ENCODE measurements around the gene CTBP2. TPM values are rescaled to one million over a fixed set of nuclear protein-coding genes. Genes with fewer than 3 reads are reported as not detected.
A peak's percentile ranks its signal among the peaks of the same experiment; 100 is the strongest.

The CTBP2 gene
- total RNA-seq, 4 donors from 2014 or later, result 41.8 to 55.9 (median 47.1) TPM

DNA sequence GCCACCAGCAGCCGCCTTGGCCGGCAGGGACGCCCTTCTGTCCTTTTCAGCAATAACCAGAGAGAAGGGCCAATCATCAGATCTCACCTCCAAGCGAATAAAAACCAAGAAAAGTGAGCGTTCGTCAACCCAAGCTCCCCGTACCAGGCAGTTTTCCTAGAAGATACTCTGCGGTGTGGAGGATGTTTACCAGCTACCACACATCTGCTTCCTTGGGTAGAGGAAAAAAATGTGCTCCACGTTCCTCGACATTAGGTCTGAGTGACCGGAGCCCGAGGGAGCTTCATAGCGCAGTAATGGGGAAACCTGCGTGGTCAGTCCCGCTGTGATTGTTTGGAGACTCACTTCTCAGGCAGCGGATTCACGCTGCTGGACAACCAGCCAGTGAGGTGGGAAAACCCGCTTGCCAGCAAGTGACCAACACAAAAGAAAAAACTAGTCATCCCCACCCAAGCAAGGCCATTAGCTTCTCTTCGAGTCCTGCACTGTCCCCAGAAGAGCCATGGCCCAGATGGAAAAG is 145.5 kb downstream of the CTBP2 start:
- H3K4me3 ChIP-seq, result no peak overlapping the region
- TF ChIP-seq, protein P1, sequence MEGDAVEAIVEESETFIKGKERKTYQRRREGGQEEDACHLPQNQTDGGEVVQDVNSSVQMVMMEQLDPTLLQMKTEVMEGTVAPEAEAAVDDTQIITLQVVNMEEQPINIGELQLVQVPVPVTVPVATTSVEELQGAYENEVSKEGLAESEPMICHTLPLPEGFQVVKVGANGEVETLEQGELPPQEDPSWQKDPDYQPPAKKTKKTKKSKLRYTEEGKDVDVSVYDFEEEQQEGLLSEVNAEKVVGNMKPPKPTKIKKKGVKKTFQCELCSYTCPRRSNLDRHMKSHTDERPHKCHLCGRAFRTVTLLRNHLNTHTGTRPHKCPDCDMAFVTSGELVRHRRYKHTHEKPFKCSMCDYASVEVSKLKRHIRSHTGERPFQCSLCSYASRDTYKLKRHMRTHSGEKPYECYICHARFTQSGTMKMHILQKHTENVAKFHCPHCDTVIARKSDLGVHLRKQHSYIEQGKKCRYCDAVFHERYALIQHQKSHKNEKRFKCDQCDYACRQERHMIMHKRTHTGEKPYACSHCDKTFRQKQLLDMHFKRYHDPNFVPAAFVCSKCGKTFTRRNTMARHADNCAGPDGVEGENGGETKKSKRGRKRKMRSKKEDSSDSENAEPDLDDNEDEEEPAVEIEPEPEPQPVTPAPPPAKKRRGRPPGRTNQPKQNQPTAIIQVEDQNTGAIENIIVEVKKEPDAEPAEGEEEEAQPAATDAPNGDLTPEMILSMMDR (IDR thresholded peaks at IDR 0.05), result no peak
- TF ChIP-seq POLR2A (IDR thresholded peaks at IDR 0.05), result no peak
- DNase-seq, result no peak
- H3K36me3 ChIP-seq, result peaks cover 0 to 48% (median 7%) of the 10 kb centered on the region in 3 donors
- H3K9me3 ChIP-seq, result no peaks in the 10 kb centered on the region
- peak overlapping the region in 2 of 4 donors; percentile 70 to 72 for H3K27ac ChIP-seq
- peaks cover 16 to 87% (median 55%) of the 10 kb centered on the region in 3 donors for H3K4me1 ChIP-seq
- no peaks in the 10 kb centered on the region for H3K27me3 ChIP-seq
- intact Hi-C loops (cut with DNase I), result no loop called here
- 78 to 94% methylated on average over 10 to 15 of the region's 19 CpGs for WGBS, 2 donors

DNA sequence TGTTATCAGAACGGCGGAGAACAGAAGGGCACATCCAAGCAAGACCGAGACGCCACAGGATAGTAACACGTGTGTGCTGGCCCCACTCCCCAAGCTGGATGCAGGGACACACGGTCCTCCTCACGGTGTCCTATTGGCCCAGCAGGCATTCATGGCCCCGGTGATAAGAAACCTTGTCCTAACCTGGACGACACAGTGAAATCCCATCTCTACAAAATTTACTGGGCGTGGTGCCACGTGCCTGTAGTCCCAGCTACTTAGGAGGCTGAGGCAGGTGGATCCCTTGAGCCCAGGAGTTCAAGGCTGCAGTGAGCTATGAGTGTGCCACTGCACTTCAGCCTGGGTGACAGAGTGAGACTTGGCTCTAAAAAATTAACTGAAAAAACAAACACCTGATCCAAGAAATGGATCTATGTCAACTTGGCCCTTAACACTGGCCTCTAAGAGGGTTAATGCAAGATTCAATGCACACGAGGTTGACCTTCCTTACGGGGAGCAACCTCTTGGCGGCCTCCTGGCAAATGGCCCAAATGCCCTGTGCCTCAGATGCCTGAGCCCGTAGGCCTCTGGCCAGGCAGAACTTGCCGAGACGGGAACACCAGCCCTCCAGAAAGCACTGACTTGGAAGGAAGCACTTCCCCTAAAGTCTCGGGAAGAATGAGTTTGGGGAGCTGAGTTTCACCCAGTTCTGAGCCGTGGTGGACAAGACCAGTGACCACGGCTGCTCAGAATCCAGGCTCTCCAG is 146.1 kb downstream of the CTBP2 start:
- Histone ChIP-seq H3K4me1 (peaks cover 16 to 94% (median 59%) of the 10 kb centered on the region in 3 donors), H3K4me3 (no peak overlapping the region), H3K9me3 (no peaks in the 10 kb centered on the region), H3K27ac (peak overlapping the region in 1 of 4 donors; percentile 17), H3K36me3 (peaks cover 0 to 48% (median 7%) of the 10 kb centered on the region in 3 donors), H3K27me3 (no peaks in the 10 kb centered on the region)
- intact Hi-C loops (cut with DNase I), result no loop called here
- WGBS, 2 donors, result 55 to 75% methylated on average over 11 to 12 of the region's 20 CpGs
- DNase-seq, result no peak
- TF ChIP-seq, protein P1 (IDR thresholded peaks at IDR 0.05), result no peak
- TF ChIP-seq POLR2A (IDR thresholded peaks at IDR 0.05), result no peak

DNA sequence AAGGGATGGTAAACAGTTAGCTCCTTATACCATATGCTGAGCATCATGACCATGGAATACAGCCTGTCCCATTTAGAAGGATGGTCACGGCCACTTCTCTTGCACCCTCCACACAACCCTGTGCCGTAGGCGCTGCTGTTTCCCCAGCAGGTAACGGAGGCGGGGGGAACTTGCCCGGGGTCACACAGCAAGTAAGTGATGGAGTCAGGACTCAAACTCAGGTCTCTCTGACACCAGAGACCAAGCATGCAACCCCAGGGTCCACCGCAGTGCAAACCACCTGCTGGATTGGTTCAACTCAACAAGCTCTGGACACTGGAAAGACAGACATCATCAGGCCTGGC is 146.9 kb downstream of the CTBP2 start:
- intact Hi-C loops (cut with DNase I), result no loop called here
- Histone ChIP-seq H3K4me3 (no peak overlapping the region), H3K27ac (no peak overlapping the region), H3K9me3 (no peaks in the 10 kb centered on the region), H3K27me3 (no peaks in the 10 kb centered on the region), H3K36me3 (peaks cover 0 to 48% (median 7%) of the 10 kb centered on the region in 3 donors), H3K4me1 (peaks cover 16 to 95% (median 61%) of the 10 kb centered on the region in 3 donors)
- TF ChIP-seq POLR2A (IDR thresholded peaks at IDR 0.05), result no peak
- TF ChIP-seq, protein P1 (IDR thresholded peaks at IDR 0.05), result no peak
- DNase-seq, result no peak
- 90 to 92% methylated on average over 2 to 4 of the region's 7 CpGs for WGBS, 2 donors

DNA sequence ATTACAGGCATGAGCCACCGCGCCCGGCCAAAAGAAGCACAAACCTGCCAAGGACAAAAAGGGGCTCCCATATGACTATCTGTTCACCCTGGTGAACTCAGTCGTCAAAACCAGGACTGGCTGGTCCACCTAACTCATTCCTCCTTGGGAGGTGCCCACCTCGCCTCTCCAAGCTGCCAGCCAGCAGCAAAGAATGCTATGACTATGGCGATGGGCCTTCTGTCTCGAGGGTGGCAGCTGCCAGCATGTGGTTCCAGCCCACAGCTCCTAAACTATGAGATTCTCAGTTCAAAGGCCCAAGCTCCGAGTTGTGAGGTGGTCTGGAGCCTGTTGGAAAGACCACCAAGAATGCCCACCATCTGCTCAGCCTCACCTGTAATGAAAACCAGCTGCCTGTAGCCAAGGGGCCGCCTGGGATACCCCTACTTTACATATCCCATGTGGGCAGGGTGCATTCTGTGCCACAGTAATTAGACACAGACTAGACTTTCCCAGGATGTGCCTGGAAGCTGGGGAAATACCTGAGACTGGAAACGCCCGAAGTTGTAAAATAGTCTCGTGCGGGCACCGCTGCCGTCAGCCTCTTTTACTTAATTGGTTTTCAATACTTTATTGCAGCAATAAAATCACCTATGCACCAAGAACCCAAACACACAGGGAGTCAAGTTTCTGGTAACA is 147.4 kb downstream of the CTBP2 start:
- Histone ChIP-seq H3K9me3 (no peaks in the 10 kb centered on the region), H3K27ac (peak overlapping the region in 3 of 4 donors; percentile 64 to 73 (median 71)), H3K4me3 (no peak overlapping the region), H3K4me1 (peaks cover 16 to 95% (median 63%) of the 10 kb centered on the region in 3 donors), H3K27me3 (no peaks in the 10 kb centered on the region), H3K36me3 (peaks cover 0 to 48% (median 7%) of the 10 kb centered on the region in 3 donors)
- WGBS, 2 donors, result 72 to 95% methylated on average over 6 to 9 of the region's 15 CpGs
- DNase-seq, result no peak
- TF ChIP-seq, protein P1 (IDR thresholded peaks at IDR 0.05), result no peak
- TF ChIP-seq POLR2A (IDR thresholded peaks at IDR 0.05), result no peak
- intact Hi-C loops (cut with DNase I), result no loop called here
